Measurements from ENCODE around the gene RNF223. TPM values are rescaled to one million over a fixed set of nuclear protein-coding genes. Genes with fewer than 3 reads are reported as not detected.
"Not testable (repeated sequence)": the region's sequence is repeated elsewhere in the genome, so short reads cannot be mapped to it uniquely, and the experiment has no call there.

RNF223 gene
- total RNA-seq, 1 donor from 2014 or later, result not detected

- DNase-seq, result peak; percentile 7
Measured at GRCh38 chr1:1058921-1059493, 15.1 kb downstream of the RNF223 start.

GRCh38 chr1:1058088-1058905 lies 15.8 kb downstream of the RNF223 start:
- no peak for DNase-seq

DNA sequence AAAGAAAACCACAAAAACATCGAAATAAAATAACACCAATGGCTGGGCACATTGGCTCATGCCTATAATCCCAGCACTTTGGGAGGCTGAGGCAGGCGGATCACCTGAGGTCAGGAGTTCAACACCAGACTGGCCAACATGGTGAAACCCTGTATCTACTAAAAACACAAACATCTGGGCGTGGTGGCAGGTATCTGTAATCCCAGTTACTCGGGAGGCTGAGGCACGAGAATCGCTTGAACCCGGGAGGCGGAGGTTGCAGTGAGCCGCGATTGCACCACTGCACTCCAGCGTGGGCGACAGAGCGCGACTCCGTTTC lies 16.4 kb downstream of the RNF223 start:
- not testable (repeated sequence) for DNase-seq

DNA sequence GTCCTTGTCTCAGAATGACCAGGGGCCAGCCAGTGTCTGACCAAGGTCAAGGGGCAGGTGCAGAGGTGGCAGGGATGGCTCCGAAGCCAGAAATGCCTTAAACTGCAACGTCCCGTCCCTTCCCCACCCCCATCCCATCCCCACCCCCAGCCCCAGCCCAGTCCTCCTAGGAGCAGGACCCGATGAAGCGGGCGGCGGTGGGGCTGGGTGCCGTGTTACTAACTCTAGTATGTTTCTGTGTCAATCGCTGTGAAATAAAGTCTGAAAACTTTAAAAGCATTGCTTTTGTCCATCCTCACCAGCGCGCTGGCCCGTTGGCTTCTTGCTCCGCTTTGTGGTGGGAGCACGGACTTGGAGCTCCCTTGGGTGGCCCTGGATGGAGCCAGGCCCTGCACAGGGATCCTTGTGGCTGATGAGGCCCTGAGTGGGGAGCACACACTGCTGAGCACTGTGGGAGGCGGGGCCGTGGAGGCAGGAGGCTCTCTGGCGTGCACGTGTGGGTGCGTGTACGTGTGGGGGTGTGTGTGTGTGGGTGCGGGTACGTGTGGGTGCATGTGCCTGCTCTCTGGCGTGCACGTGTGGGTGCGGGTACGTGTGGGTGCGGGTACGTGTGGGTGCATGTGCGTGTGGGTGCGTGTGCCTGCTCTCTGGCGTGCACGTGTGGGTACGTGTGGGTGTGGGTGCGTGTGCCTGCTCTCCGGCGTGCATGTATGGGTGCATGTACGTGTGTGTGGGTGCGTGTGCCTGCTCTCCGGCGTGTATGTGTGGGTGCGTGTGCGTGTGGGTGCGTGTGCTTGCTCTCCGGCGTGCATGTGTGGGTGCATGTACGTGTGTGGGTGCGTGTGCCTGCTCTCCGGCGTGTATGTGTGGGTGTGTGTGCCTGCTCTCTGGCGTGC lies 18.0 kb downstream of the RNF223 start:
- no peak for DNase-seq

GRCh38 chr1:1054971-1055370 lies 19.1 kb downstream of the RNF223 start:
- DNase-seq, result no peak

GRCh38 chr1:1054099-1054700 lies 19.9 kb downstream of the RNF223 start:
- no peak for DNase-seq

GRCh38 chr1:1053682-1054081 lies 20.4 kb downstream of the RNF223 start:
- DNase-seq, result no peak

GRCh38 chr1:1053022-1053421 lies 21.1 kb downstream of the RNF223 start:
- DNase-seq, result no peak

- DNase-seq, result no peak
Measured at GRCh38 chr1:1052003-1052840, 21.9 kb downstream of the RNF223 start.

DNA sequence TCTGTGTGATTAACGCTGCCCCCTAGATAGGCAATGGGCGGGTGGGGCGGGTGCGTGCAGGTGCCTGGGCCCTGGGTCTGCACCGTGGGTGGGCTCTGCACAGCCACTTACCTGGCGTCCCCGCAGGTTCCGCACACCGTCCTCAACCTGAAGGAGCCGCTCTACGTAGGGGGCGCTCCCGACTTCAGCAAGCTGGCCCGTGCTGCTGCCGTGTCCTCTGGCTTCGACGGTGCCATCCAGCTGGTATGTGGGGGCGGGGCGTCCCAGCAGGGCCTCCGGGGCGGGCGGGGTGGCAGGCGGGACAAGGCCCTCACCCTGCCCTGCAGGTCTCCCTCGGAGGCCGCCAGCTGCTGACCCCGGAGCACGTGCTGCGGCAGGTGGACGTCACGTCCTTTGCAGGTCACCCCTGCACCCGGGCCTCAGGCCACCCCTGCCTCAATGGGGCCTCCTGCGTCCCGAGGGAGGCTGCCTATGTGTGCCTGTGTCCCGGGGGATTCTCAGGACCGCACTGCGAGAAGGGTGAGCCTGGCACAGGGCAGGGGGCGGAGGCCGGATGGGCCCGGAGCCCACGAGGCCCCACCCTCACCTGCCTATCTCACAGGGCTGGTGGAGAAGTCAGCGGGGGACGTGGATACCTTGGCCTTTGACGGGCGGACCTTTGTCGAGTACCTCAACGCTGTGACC lies 22.8 kb downstream of the RNF223 start:
- DNase-seq, result no peak

DNA sequence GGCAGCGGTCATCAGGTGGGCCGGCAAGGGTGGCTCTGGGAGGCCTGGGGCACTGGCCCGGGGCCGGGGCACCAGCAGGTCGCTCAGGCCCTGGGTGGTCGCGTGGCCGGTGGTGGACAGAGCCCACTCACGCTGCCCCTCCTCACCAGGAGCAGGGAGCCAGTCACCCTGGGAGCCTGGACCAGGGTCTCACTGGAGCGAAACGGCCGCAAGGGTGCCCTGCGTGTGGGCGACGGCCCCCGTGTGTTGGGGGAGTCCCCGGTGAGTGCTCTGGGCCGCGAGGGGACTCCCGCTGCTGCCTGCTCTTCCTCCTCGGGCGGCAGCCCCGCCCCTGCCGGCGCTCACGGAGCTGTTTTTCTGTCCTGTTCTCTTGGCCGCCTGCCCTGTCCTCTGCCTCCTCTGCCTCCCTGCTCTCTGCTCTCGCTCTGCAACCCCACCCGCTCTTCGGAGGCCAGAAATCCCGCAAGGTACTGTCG lies 23.5 kb downstream of the RNF223 start:
- no peak for DNase-seq

- DNase-seq, result no peak
Measured at GRCh38 chr1:1049318-1050165, 24.6 kb downstream of the RNF223 start.

DNA sequence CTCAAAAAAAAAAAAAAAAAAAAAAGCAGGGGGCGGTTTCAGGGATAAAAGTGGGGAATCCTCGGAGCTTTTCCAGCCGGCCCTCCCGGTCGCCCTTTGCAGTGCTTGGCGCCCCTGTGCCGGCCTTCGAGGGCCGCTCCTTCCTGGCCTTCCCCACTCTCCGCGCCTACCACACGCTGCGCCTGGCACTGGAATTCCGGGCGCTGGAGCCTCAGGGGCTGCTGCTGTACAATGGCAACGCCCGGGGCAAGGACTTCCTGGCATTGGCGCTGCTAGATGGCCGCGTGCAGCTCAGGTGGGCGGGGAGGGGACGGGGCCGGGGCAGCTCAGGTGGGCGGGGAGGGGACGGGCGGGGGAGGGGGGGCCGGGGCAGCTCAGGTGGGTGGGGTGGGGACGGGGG lies 25.3 kb downstream of the RNF223 start:
- no peak for DNase-seq

- DNase-seq, result no peak
Measured at GRCh38 chr1:1047963-1048362, 26.1 kb downstream of the RNF223 start.

GRCh38 chr1:1047407-1047806 lies 26.7 kb downstream of the RNF223 start:
- DNase-seq, result no peak

DNA sequence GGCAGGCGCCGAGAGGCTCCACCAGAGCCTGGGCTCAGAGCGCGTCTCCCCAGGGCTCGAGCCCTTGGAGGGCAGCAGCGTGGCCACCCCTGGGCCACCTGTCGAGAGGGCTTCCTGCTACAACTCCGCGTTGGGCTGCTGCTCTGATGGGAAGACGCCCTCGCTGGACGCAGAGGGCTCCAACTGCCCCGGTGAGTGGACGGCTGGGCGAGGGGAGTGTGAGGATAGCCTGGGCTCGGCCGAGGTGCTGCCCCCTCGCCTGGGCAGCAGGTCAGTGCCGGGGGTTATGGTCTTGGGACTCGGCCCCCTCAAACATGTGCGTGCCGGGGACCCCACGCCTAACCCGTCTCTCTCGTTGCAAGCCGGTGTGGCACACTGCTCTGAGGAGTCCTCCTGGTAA lies 27.3 kb downstream of the RNF223 start:
- no peak for DNase-seq

DNA sequence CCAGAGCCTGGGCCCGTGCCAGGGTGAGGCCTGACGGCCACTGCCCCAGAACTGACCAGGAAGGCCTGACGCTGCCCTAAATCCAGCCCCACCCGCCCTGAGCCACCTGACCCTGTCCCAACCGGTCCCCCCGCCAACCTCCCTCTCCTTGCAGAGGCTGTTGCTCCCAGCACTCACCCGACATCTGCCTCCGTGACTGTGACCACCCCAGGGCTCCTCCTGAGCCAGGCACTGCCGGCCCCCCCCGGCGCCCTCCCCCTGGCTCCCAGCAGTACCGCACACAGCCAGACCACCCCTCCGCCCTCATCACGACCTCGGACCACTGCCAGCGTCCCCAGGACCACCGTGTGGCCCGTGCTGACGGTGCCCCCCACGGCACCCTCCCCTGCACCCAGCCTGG lies 27.9 kb downstream of the RNF223 start:
- DNase-seq, result no peak

GRCh38 chr1:1045129-1045528 lies 29.0 kb downstream of the RNF223 start:
- no peak for DNase-seq

GRCh38 chr1:1044455-1045078 lies 29.5 kb downstream of the RNF223 start:
- no peak for DNase-seq

GRCh38 chr1:1043921-1044320 lies 30.2 kb downstream of the RNF223 start:
- DNase-seq, result no peak
